HepG2 (cell line): Measurements from ENCODE around the gene PCSK2. TPM values are rescaled to one million over a fixed set of nuclear protein-coding genes. Genes with fewer than 3 reads are reported as not detected.

Source experiments
- BCL3 ChIP-seq: sonication (generic); formaldehyde crosslinking; IDR thresholded peaks from 2 replicates; pipeline ENCODE4 v1.5.1; 2020; ENCODE audit warnings: mild to moderate bottlenecking, missing genetic modification reagents, moderate library complexity
- BRCA1 ChIP-seq: sonication (generic); formaldehyde crosslinking; IDR thresholded peaks from 2 replicates; pipeline ENCODE4 v1.4.0; 2020; ENCODE audit warnings: missing genetic modification reagents
- CEBPG ChIP-seq: IDR thresholded peaks from 2 replicates; pipeline ENCODE4 v1.6.1; 2016
- FOSL2 ChIP-seq: sonication (generic); formaldehyde crosslinking; IDR thresholded peaks from 2 replicates; pipeline ENCODE4 v1.4.0; 2020; ENCODE audit warnings: missing genetic modification reagents
- GTF2F1 ChIP-seq: fragments of 150-350 bp; IDR thresholded peaks from 2 replicates; pipeline ENCODE4 v1.6.1; 2014; ENCODE audit warnings: low read length
- HIC2 ChIP-seq: sonication (generic); formaldehyde crosslinking; IDR thresholded peaks from 2 replicates; pipeline ENCODE4 v1.9.0; 2022; ENCODE audit warnings: low read depth, missing genetic modification reagents
- HNRNPL ChIP-seq: fragments of 200-400 bp; formaldehyde crosslinking; IDR thresholded peaks from 2 replicates; pipeline ENCODE4 v1.6.1; 2017; ENCODE audit warnings: mild to moderate bottlenecking, low read depth, low read length
- HOXD1 ChIP-seq: sonication (generic); formaldehyde crosslinking; IDR thresholded peaks from 2 replicates; pipeline ENCODE4 v1.5.0; 2020; ENCODE audit warnings: missing genetic modification reagents
- MED1 ChIP-seq: sonication (generic); formaldehyde crosslinking; IDR thresholded peaks from 2 replicates; pipeline ENCODE4 v1.4.0; 2020; ENCODE audit warnings: missing genetic modification reagents
- NCOA1 ChIP-seq: sonication (generic); formaldehyde crosslinking; IDR thresholded peaks from 2 replicates; pipeline ENCODE4 v1.9.0; 2021; ENCODE audit warnings: missing genetic modification reagents
- NFATC3 ChIP-seq: sonication (generic); formaldehyde crosslinking; IDR thresholded peaks from 2 replicates; pipeline ENCODE4 v1.5.1; 2020; ENCODE audit warnings: mild to moderate bottlenecking, missing genetic modification reagents
- NFE2L2 ChIP-seq: fragments of 150-350 bp; IDR thresholded peaks from 2 replicates; pipeline ENCODE4 v1.6.1; 2014; ENCODE audit warnings: low read length
- PRMT3 ChIP-seq: sonication (generic); formaldehyde crosslinking; IDR thresholded peaks from 2 replicates; pipeline ENCODE4 v1.8.1; 2022; ENCODE audit warnings: low read depth, mild to moderate bottlenecking, moderate library complexity, missing genetic modification reagents, borderline replicate concordance
- SP2 ChIP-seq: sonication (generic); formaldehyde crosslinking; IDR thresholded peaks from 2 replicates; pipeline ENCODE4 v1.5.1; 2020; ENCODE audit warnings: mild to moderate bottlenecking, missing genetic modification reagents
- TFDP2 ChIP-seq: sonication (generic); formaldehyde crosslinking; IDR thresholded peaks from 2 replicates; pipeline ENCODE4 v1.4.0; 2020; ENCODE audit warnings: missing genetic modification reagents
- THAP9 ChIP-seq: sonication (generic); formaldehyde crosslinking; IDR thresholded peaks from 2 replicates; pipeline ENCODE4; 2020; ENCODE audit warnings: missing genetic modification reagents, mild to moderate bottlenecking, borderline replicate concordance
- TOPORS ChIP-seq: sonication (generic); formaldehyde crosslinking; IDR thresholded peaks from 2 replicates; pipeline ENCODE4 v1.8.0; 2023; ENCODE audit warnings: mild to moderate bottlenecking, missing genetic modification reagents
- ZBTB38 ChIP-seq: sonication (generic); formaldehyde crosslinking; IDR thresholded peaks from 2 replicates; pipeline ENCODE4 v1.5.1; 2020; ENCODE audit warnings: mild to moderate bottlenecking, missing genetic modification reagents
- ZNF292 ChIP-seq: sonication (generic); formaldehyde crosslinking; IDR thresholded peaks from 2 replicates; pipeline ENCODE4 v1.8.1; 2022; ENCODE audit warnings: mild to moderate bottlenecking, low read depth, missing genetic modification reagents, borderline replicate concordance
- ZNF33A ChIP-seq: sonication (generic); formaldehyde crosslinking; IDR thresholded peaks from 2 replicates; pipeline ENCODE4 v1.5.1; 2020; ENCODE audit warnings: missing genetic modification reagents, mild to moderate bottlenecking, moderate library complexity, borderline replicate concordance
- ZNF44 ChIP-seq: sonication (generic); formaldehyde crosslinking; IDR thresholded peaks from 2 replicates; pipeline ENCODE4 v1.5.1; 2020; ENCODE audit warnings: mild to moderate bottlenecking, missing genetic modification reagents
- ZNF547 ChIP-seq: sonication (generic); formaldehyde crosslinking; IDR thresholded peaks from 2 replicates; pipeline ENCODE4 v1.5.1; 2020; ENCODE audit warnings: mild to moderate bottlenecking, missing genetic modification reagents
- ZNF550 ChIP-seq: sonication (generic); formaldehyde crosslinking; IDR thresholded peaks from 2 replicates; pipeline ENCODE4 v1.4.0; 2020; ENCODE audit warnings: mild to moderate bottlenecking, missing genetic modification reagents, borderline replicate concordance
- polyA plus RNA-seq, 8 experiments: library from polyadenylated mRNA; depleted of rRNA in 3 of 8; stranded (reverse) in 7 of 8; unstranded in 1 of 8; fragments of >200 nt; fragmentation: Illumina TruSeq in 4 of 8; extraction: Trizol in 4 of 8; gene quantifications; 2 replicates each; pipeline versions ENCODE4 v1.2.1 to v1.2.3, GENCODE V29; 2011 to 2016; ENCODE audit warnings: low read depth in 4 of 8, missing spikeins in 1 of 8, mixed read lengths in 1 of 8; ENCODE audit not compliant: insufficient read depth in 1 of 8
- total RNA-seq, 5 experiments: library from RNA; depleted of rRNA; stranded (reverse); fragments of >200 nt; fragmentation: Illumina TruSeq; extraction: Trizol; gene quantifications; 2 replicates each; pipeline ENCODE4 v1.2.3, GENCODE V29; 2016; ENCODE audit warnings: low read depth in 1 of 5

PCSK2 gene
- total and polyA plus RNA-seq, 2 of the 13 experiments (the other 11 are each of a cell fraction or from before 2014, with no cell fraction given), result not detected

GRCh38 chr20:17504898-17505635, 278.2 kb downstream of the PCSK2 start (continued):
- no peak for TF ChIP-seq MED1 (CRISPR knock-in tag)
- TF ChIP-seq PRMT3 (CRISPR knock-in tag), result no peak
- TF ChIP-seq HOXD1, result 0 out of 2 replicates have a peak, but pooled peaks have one; percentile 57
- peak; percentile 51 for TF ChIP-seq SP2 (CRISPR knock-in tag)
- no peak for TF ChIP-seq NCOA1 (CRISPR knock-in tag)
- TF ChIP-seq ZNF547 (CRISPR knock-in tag), result no peak; the same call in 1 of the 2 replicates
- TF ChIP-seq NFATC3, result 0 out of 2 replicates have a peak, but pooled peaks have one; percentile 30
- TF ChIP-seq ZBTB38 (CRISPR knock-in tag), result no peak
- 0 out of 2 replicates have a peak, but pooled peaks have one; percentile 34 for TF ChIP-seq BCL3
- no peak; the same call in 1 of the 2 replicates for TF ChIP-seq CEBPG
- TF ChIP-seq ZNF44 (CRISPR knock-in tag), result no peak; the same call in 1 of the 2 replicates
- TF ChIP-seq ZNF550 (CRISPR knock-in tag), result no peak
- TF ChIP-seq FOSL2 (CRISPR knock-in tag), result no peak
- no peak for TF ChIP-seq ZNF33A (CRISPR knock-in tag)
- peak; percentile 55; the same call in 1 of the 2 replicates for TF ChIP-seq TFDP2 (CRISPR knock-in tag)
- TF ChIP-seq NFE2L2, result no peak
- TF ChIP-seq BRCA1 (CRISPR knock-in tag), result no peak
- TF ChIP-seq GTF2F1, result no peak
- no peak for TF ChIP-seq TOPORS (CRISPR knock-in tag)
- TF ChIP-seq THAP9 (CRISPR knock-in tag), result 0 out of 2 replicates have a peak, but pooled peaks have one; percentile 7
- TF ChIP-seq HNRNPL, result no peak
- peak; percentile 51; the same call in 1 of the 2 replicates for TF ChIP-seq ZNF292 (CRISPR knock-in tag)
- no peak for TF ChIP-seq HIC2 (CRISPR knock-in tag)
